Esophagus (tissue), 2 donors: Measurements from ENCODE around the gene AFG3L2. TPM values are rescaled to one million over a fixed set of nuclear protein-coding genes. Genes with fewer than 3 reads are reported as not detected.

Experiments used
- H3K27ac ChIP-seq, 2 donors: one replicate each; pipeline ENCODE4 v1.5.1; 2013; ENCODE audit warnings: low read depth in 2 of 2, mild to moderate bottlenecking in 2 of 2, inconsistent platforms in 1 of 2, low read length in 1 of 2, moderate library complexity in 1 of 2
- H3K27me3 ChIP-seq, 2 donors: one replicate each; pipeline ENCODE4 v1.6.1; 2013; ENCODE audit warnings: low read length in 2 of 2, control low read depth in 1 of 2, mild to moderate bottlenecking in 1 of 2; ENCODE audit not compliant: insufficient read depth in 2 of 2, control insufficient read depth in 1 of 2
- H3K36me3 ChIP-seq, 2 donors: one replicate each; pipeline ENCODE4 v1.6.1; 2013; ENCODE audit warnings: low read length in 1 of 2; ENCODE audit not compliant: control insufficient read depth in 2 of 2, insufficient read depth in 2 of 2
- H3K4me1 ChIP-seq, 2 donors: one replicate each; pipeline ENCODE4 v1.6.1; 2013; ENCODE audit warnings: low read length in 1 of 2; ENCODE audit not compliant: control insufficient read depth in 2 of 2, insufficient read depth in 2 of 2
- H3K4me3 ChIP-seq, 2 donors: one replicate each; pipeline ENCODE4 v1.5.1; 2013; ENCODE audit warnings: low read length in 2 of 2, mild to moderate bottlenecking in 2 of 2, low read depth in 1 of 2, moderate library complexity in 1 of 2
- H3K9me3 ChIP-seq, 2 donors: one replicate each; pipeline ENCODE4 v1.6.1; 2013; ENCODE audit warnings: mild to moderate bottlenecking in 2 of 2, low read depth in 1 of 2, low read length in 1 of 2, moderate library complexity in 1 of 2; ENCODE audit not compliant: control insufficient read depth in 2 of 2, insufficient read depth in 1 of 2
- WGBS, 2 donors: extraction: QIAGEN DNeasy Blood & Tissue Kit; methylation state at CpG; one replicate each; pipeline ENCODE4 v1.1.7; 2013; 5-methylcytosine and 5-hydroxymethylcytosine counted together
- polyA plus RNA-seq, 2 donors: library from polyadenylated mRNA; stranded (reverse); fragments of 200-250 nt; gene quantifications; one replicate each; pipeline ENCODE4 v1.2.3, GENCODE V29; 2013
- donor health status: healthy with polysubstance abuse.
- donor health status: Bipolar disorder and iron deficiency.

Gene AFG3L2
- polyA plus RNA-seq, 2 donors: 14.7 to 34.0 TPM

GRCh38 chr18:12333506-12334290, 43.3 kb downstream of the AFG3L2 start:
- 88 to 90% methylated on average over 10 of the region's 10 CpGs for WGBS, 2 donors
- Histone ChIP-seq H3K36me3 (peaks cover 12 to 17% of the 10 kb centered on the region in 2 donors), H3K4me1 (peaks cover 0 to 3% of the 10 kb centered on the region in 2 donors), H3K4me3 (no peak overlapping the region), H3K27me3 (no peaks in the 10 kb centered on the region), H3K9me3 (no peaks in the 10 kb centered on the region), H3K27ac (no peak overlapping the region)

- H3K4me3 ChIP-seq: no peak overlapping the region
- H3K27ac ChIP-seq: no peak overlapping the region
- H3K36me3 ChIP-seq: peaks cover 9 to 29% of the 10 kb centered on the region in 2 donors
- H3K27me3 ChIP-seq: no peaks in the 10 kb centered on the region
- H3K9me3 ChIP-seq: no peaks in the 10 kb centered on the region
- 93% methylated on average over 4 of the region's 4 CpGs for WGBS, 2 donors
- H3K4me1 ChIP-seq: peaks cover 5 to 6% of the 10 kb centered on the region in 2 donors
Observed at GRCh38 chr18:12330766-12331165, 46.3 kb downstream of the AFG3L2 start.

GRCh38 chr18:12329125-12329698, 47.8 kb downstream of the AFG3L2 start:
- Histone ChIP-seq H3K4me1 (peaks cover 8% of the 10 kb centered on the region in 2 donors), H3K4me3 (no peak overlapping the region), H3K9me3 (no peaks in the 10 kb centered on the region), H3K27me3 (no peaks in the 10 kb centered on the region), H3K27ac (no peak overlapping the region), H3K36me3 (peaks cover 16 to 38% of the 10 kb centered on the region in 2 donors)
- WGBS, 2 donors: 92 to 93% methylated on average over 11 of the region's 11 CpGs

- no peaks in the 10 kb centered on the region for H3K9me3 ChIP-seq
- no peak overlapping the region for H3K27ac ChIP-seq
- peaks cover 8% of the 10 kb centered on the region in 2 donors for H3K4me1 ChIP-seq
- WGBS, 2 donors: 88 to 89% methylated on average over 4 of the region's 4 CpGs
- H3K36me3 ChIP-seq: peaks cover 13 to 32% of the 10 kb centered on the region in 2 donors
- no peak overlapping the region for H3K4me3 ChIP-seq
- H3K27me3 ChIP-seq: no peaks in the 10 kb centered on the region
Observed at GRCh38 chr18:12328179-12328823, 48.7 kb downstream of the AFG3L2 start.

- WGBS, 2 donors: 65% methylated on average over 11 of the region's 11 CpGs
- peaks cover 13 to 32% of the 10 kb centered on the region in 2 donors for H3K36me3 ChIP-seq
- peaks cover 8% of the 10 kb centered on the region in 2 donors for H3K4me1 ChIP-seq
- H3K27ac ChIP-seq: peak overlapping the region; percentile 61 to 86
- no peaks in the 10 kb centered on the region for H3K27me3 ChIP-seq
- H3K9me3 ChIP-seq: no peaks in the 10 kb centered on the region
- H3K4me3 ChIP-seq: no peak overlapping the region
Observed at GRCh38 chr18:12327510-12328178, 49.4 kb downstream of the AFG3L2 start.

- no peaks in the 10 kb centered on the region for H3K9me3 ChIP-seq
- H3K27me3 ChIP-seq: no peaks in the 10 kb centered on the region
- H3K27ac ChIP-seq: peak overlapping the region in 1 of 2 donors; percentile 14
- peaks cover 13 to 32% of the 10 kb centered on the region in 2 donors for H3K36me3 ChIP-seq
- H3K4me1 ChIP-seq: peaks cover 8% of the 10 kb centered on the region in 2 donors
- H3K4me3 ChIP-seq: no peak overlapping the region
- WGBS, 2 donors: 82 to 91% methylated on average over 12 of the region's 12 CpGs
Observed at GRCh38 chr18:12326711-12327460, 50.1 kb downstream of the AFG3L2 start.

GRCh38 chr18:12325726-12326245, 51.2 kb downstream of the AFG3L2 start:
- Histone ChIP-seq H3K4me1 (peaks cover 8 to 12% of the 10 kb centered on the region in 2 donors), H3K4me3 (no peak overlapping the region), H3K27me3 (no peaks in the 10 kb centered on the region), H3K36me3 (peaks cover 13 to 32% of the 10 kb centered on the region in 2 donors), H3K27ac (no peak overlapping the region), H3K9me3 (no peaks in the 10 kb centered on the region)
- WGBS, 2 donors: 97% methylated on average over 29 of the region's 29 CpGs

- no peaks in the 10 kb centered on the region for H3K9me3 ChIP-seq
- H3K27ac ChIP-seq: no peak overlapping the region
- peaks cover 8 to 12% of the 10 kb centered on the region in 2 donors for H3K4me1 ChIP-seq
- no peaks in the 10 kb centered on the region for H3K27me3 ChIP-seq
- H3K36me3 ChIP-seq: peaks cover 13 to 35% of the 10 kb centered on the region in 2 donors
- H3K4me3 ChIP-seq: no peak overlapping the region
- WGBS, 2 donors: 97 to 98% methylated on average over 58 of the region's 58 CpGs
Observed at GRCh38 chr18:12324991-12325725, 51.9 kb downstream of the AFG3L2 start.
